ENCODE results near the gene ERBB2.

DNA sequence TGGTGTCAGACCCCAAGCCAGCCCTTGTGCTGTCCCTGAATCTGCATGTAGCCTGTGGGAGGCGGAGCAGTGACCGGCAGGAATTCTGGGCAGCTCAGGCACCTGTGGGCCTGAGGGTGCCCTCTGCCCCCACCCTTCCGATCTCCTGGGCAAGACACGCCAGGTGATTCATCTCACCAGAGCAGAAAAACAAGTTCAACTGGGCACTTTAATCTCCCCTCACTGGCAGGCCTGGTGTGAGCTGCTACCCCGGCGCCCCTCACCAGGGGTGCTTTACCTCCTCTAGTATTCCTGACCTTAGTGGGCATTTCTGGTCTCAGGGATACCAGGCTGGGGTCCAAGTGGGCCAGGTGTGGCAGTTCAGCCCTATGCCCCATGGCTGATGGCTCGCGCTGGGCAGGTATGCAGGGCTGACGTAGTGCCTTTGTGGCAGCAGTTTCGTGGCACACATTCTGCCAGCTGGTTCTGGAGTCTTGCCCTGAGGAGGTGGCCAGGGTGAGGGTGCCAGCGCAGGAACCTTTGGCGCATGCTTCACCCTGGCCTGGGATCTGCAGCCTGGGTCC is 6.0 kb downstream of the ERBB2 start:
- TF ChIP-seq EZH2 (IDR thresholded peaks at IDR 0.05) (no peak), CTCF (IDR thresholded peaks at IDR 0.05) (no peak), EZH2phosphoT487 (IDR thresholded peaks at IDR 0.05) (no peak)

Data from neural progenitor cell (in vitro differentiated cells).